DND-41 (cell line): ENCODE results near the gene BDNF.

Source experiments
- ATAC-seq: fragments of 200-7000 bp; cut with Tn5 transposase; 3 replicates; pipeline ENCODE4 v1.9.1; 2021; ENCODE audit warnings: low read depth; ENCODE audit not compliant: insufficient read depth
- DNase-seq: peaks from one replicate; pipeline ENCODE4 v3.0.0-alpha.2; 2020
- H2AFZ ChIP-seq: 2 replicates; pipeline ENCODE4 v1.6.0; 2012; ENCODE audit warnings: low read depth, low read length
- H3K27ac ChIP-seq: 2 replicates; pipeline ENCODE4 v1.5.1; 2012; ENCODE audit warnings: low read length, inconsistent platforms
- H3K27me3 ChIP-seq: fragments of 200-600 bp; sonication (generic); 2 replicates; pipeline ENCODE4 v1.6.0; 2012; ENCODE audit warnings: low read length, mild to moderate bottlenecking, inconsistent platforms; ENCODE audit not compliant: insufficient read depth, poor library complexity
- H3K36me3 ChIP-seq: 2 replicates; pipeline ENCODE4 v1.5.1; 2012; ENCODE audit warnings: low read length, inconsistent platforms; ENCODE audit not compliant: insufficient read depth
- H3K4me1 ChIP-seq: 2 replicates; pipeline ENCODE4 v1.5.1; 2012; ENCODE audit warnings: mild to moderate bottlenecking, low read length; ENCODE audit not compliant: insufficient read depth
- H3K4me2 ChIP-seq: 2 replicates; pipeline ENCODE4 v1.6.0; 2012; ENCODE audit warnings: mild to moderate bottlenecking, moderate library complexity, low read length, inconsistent platforms; ENCODE audit not compliant: insufficient read depth
- H3K4me3 ChIP-seq, 2 experiments: fragments of 200-600 bp in 1 of 2; shearing (Covaris generic) in 1 of 2; 2 replicates each; pipeline ENCODE4 v1.5.1; 2012 to 2016; ENCODE audit warnings: inconsistent platforms in 2 of 2, low read length in 2 of 2, mild to moderate bottlenecking in 2 of 2, low read depth in 1 of 2, moderate library complexity in 1 of 2
- H3K79me2 ChIP-seq: 2 replicates; pipeline ENCODE4 v1.6.0; 2012; ENCODE audit warnings: low read length, inconsistent platforms; ENCODE audit not compliant: insufficient read depth
- H3K9ac ChIP-seq: 2 replicates; pipeline ENCODE4 v1.6.0; 2012; ENCODE audit warnings: low read depth, mild to moderate bottlenecking, inconsistent platforms, low read length, moderate library complexity
- H3K9me3 ChIP-seq: 2 replicates; pipeline ENCODE4 v1.5.1; 2012; ENCODE audit warnings: low read length, moderate library complexity, mild to moderate bottlenecking, inconsistent platforms; ENCODE audit not compliant: insufficient read depth, severe bottlenecking
- H4K20me1 ChIP-seq: 2 replicates; pipeline ENCODE4 v1.6.0; 2012; ENCODE audit warnings: low read length; ENCODE audit not compliant: insufficient read depth
- CTCF ChIP-seq: IDR thresholded peaks from 2 replicates; pipeline ENCODE4 v1.5.1; 2012; ENCODE audit warnings: borderline replicate concordance, low read length, moderate library complexity, mild to moderate bottlenecking; ENCODE audit not compliant: poor library complexity, severe bottlenecking; ENCODE audit errors: extremely low read depth
- EZH2 ChIP-seq: IDR thresholded peaks from 3 replicates; pipeline ENCODE4 v1.6.1; 2012; ENCODE audit warnings: borderline replicate concordance, low read depth, mild to moderate bottlenecking, moderate library complexity, low read length, inconsistent platforms; ENCODE audit not compliant: severe bottlenecking

BDNF gene

GRCh38 chr11:27692781-27693180 lies 7.5 kb downstream of the BDNF start:
- H3K9me3 ChIP-seq: no peaks in the 10 kb centered on the region
- no peak overlapping the region for H3K9ac ChIP-seq
- ATAC-seq (no peak), DNase-seq (no peak)
- no peaks in the 10 kb centered on the region for H4K20me1 ChIP-seq
- no peak overlapping the region for H3K27ac ChIP-seq
- H3K4me2 ChIP-seq: no peak overlapping the region
- no peak overlapping the region for H2AFZ ChIP-seq
- no peaks in the 10 kb centered on the region for H3K79me2 ChIP-seq
- H3K36me3 ChIP-seq: no peaks in the 10 kb centered on the region
- no peak for TF ChIP-seq EZH2
- TF ChIP-seq CTCF: no peak
- H3K4me3 ChIP-seq: no peak overlapping the region
- peaks cover 3% of the 10 kb centered on the region for H3K27me3 ChIP-seq
- no peaks in the 10 kb centered on the region for H3K4me1 ChIP-seq

GRCh38 chr11:27688076-27688475 lies 12.2 kb downstream of the BDNF start:
- H3K27me3 ChIP-seq: no peaks in the 10 kb centered on the region
- TF ChIP-seq CTCF (no peak), EZH2 (no peak)
- H3K4me1 ChIP-seq: no peaks in the 10 kb centered on the region
- H3K4me2 ChIP-seq: no peak overlapping the region
- ATAC-seq (no peak), DNase-seq (no peak)
- H2AFZ ChIP-seq: no peak overlapping the region
- H3K27ac ChIP-seq: no peak overlapping the region
- no peaks in the 10 kb centered on the region for H3K9me3 ChIP-seq
- H3K79me2 ChIP-seq: no peaks in the 10 kb centered on the region
- H3K36me3 ChIP-seq: no peaks in the 10 kb centered on the region
- no peak overlapping the region for H3K9ac ChIP-seq
- H4K20me1 ChIP-seq: no peaks in the 10 kb centered on the region
- no peak overlapping the region for H3K4me3 ChIP-seq

- TF ChIP-seq EZH2 (no peak), CTCF (no peak)
- no peak overlapping the region for H3K4me3 ChIP-seq
- H3K4me2 ChIP-seq: no peak overlapping the region
- no peaks in the 10 kb centered on the region for H3K27me3 ChIP-seq
- no peaks in the 10 kb centered on the region for H3K9me3 ChIP-seq
- H3K4me1 ChIP-seq: no peaks in the 10 kb centered on the region
- no peak for DNase-seq
- H4K20me1 ChIP-seq: no peaks in the 10 kb centered on the region
- H3K27ac ChIP-seq: no peak overlapping the region
- H2AFZ ChIP-seq: no peak overlapping the region
- H3K9ac ChIP-seq: no peak overlapping the region
- H3K36me3 ChIP-seq: no peaks in the 10 kb centered on the region
- H3K79me2 ChIP-seq: no peaks in the 10 kb centered on the region
- no peak for ATAC-seq
These were observed 18.6 kb downstream of the BDNF start for GRCh38 chr11:27681664-27682063.
